HepG2 (cell line): ENCODE results near the gene ZNF584. TPM values are rescaled to one million over a fixed set of nuclear protein-coding genes. Genes with fewer than 3 reads are reported as not detected.

ENCODE experiments used
- CEBPG ChIP-seq: IDR thresholded peaks from 2 replicates; pipeline ENCODE4 v1.6.1; 2016
- FIP1L1 ChIP-seq: fragments of 200-400 bp; formaldehyde crosslinking; IDR thresholded peaks from 2 replicates; pipeline ENCODE4 v1.6.1; 2018; ENCODE audit warnings: low read depth, mild to moderate bottlenecking, low read length, moderate library complexity, borderline replicate concordance; ENCODE audit not compliant: insufficient read depth
- FOXO4 ChIP-seq: sonication (generic); formaldehyde crosslinking; conservative IDR thresholded peaks from 2 replicates; pipeline ENCODE4 v1.8.1; 2023; ENCODE audit warnings: missing genetic modification reagents
- GTF2F1 ChIP-seq: fragments of 150-350 bp; IDR thresholded peaks from 2 replicates; pipeline ENCODE4 v1.6.1; 2014; ENCODE audit warnings: low read length
- KLF11 ChIP-seq: IDR thresholded peaks from 2 replicates; pipeline ENCODE4 v1.6.1; 2016; ENCODE audit warnings: missing compliant biosample characterization
- LBX2 ChIP-seq: sonication (generic); formaldehyde crosslinking; IDR thresholded peaks from 2 replicates; pipeline ENCODE4 v1.5.0; 2020; ENCODE audit warnings: missing genetic modification reagents, mild to moderate bottlenecking, borderline replicate concordance
- MED8 ChIP-seq: sonication (generic); formaldehyde crosslinking; IDR thresholded peaks from 2 replicates; pipeline ENCODE4 v1.8.1; 2023; ENCODE audit warnings: mild to moderate bottlenecking, missing genetic modification reagents; ENCODE audit not compliant: insufficient replicate concordance
- NCOA1 ChIP-seq: sonication (generic); formaldehyde crosslinking; IDR thresholded peaks from 2 replicates; pipeline ENCODE4 v1.9.0; 2021; ENCODE audit warnings: missing genetic modification reagents
- PCBP1 ChIP-seq: fragments of 200-400 bp; formaldehyde crosslinking; IDR thresholded peaks from 2 replicates; pipeline ENCODE4 v1.6.1; 2017; ENCODE audit warnings: mild to moderate bottlenecking, low read depth, low read length, borderline replicate concordance
- REST ChIP-seq, 2 experiments: IDR thresholded peaks; 2 replicates each; pipeline ENCODE4 v1.6.1; 2011 to 2012; ENCODE audit warnings: low read length in 2 of 2, borderline replicate concordance in 1 of 2, low read depth in 1 of 2, mild to moderate bottlenecking in 1 of 2, moderate library complexity in 1 of 2
- SETDB1 ChIP-seq: sonication (generic); formaldehyde crosslinking; IDR thresholded peaks from 2 replicates; pipeline ENCODE4 v1.5.1; 2020; ENCODE audit warnings: missing genetic modification reagents, mild to moderate bottlenecking, borderline replicate concordance
- WIZ ChIP-seq: sonication (generic); formaldehyde crosslinking; IDR thresholded peaks from 2 replicates; pipeline ENCODE4 v1.5.1; 2020; ENCODE audit warnings: mild to moderate bottlenecking, missing genetic modification reagents
- ZFP90 ChIP-seq: sonication (generic); formaldehyde crosslinking; IDR thresholded peaks from 2 replicates; pipeline ENCODE4 v1.8.0; 2022; ENCODE audit warnings: missing genetic modification reagents, mild to moderate bottlenecking, inconsistent platforms, borderline replicate concordance
- ZNF24 ChIP-seq: fragments of 450-650 bp; IDR thresholded peaks from 2 replicates; pipeline ENCODE4 v1.6.1; 2017; ENCODE audit warnings: antibody characterized with exemption, mild to moderate bottlenecking
- ZNF333 ChIP-seq: sonication (generic); formaldehyde crosslinking; IDR thresholded peaks from 2 replicates; pipeline ENCODE4 v1.4.0; 2020; ENCODE audit warnings: mild to moderate bottlenecking, missing genetic modification reagents, borderline replicate concordance
- ZNF414 ChIP-seq: sonication (generic); formaldehyde crosslinking; IDR thresholded peaks from 2 replicates; pipeline ENCODE4 v1.5.0; 2020; ENCODE audit warnings: missing genetic modification reagents
- ZNF441 ChIP-seq: sonication (generic); formaldehyde crosslinking; IDR thresholded peaks from 2 replicates; pipeline ENCODE4 v1.7.0; 2021; ENCODE audit warnings: missing genetic modification reagents, borderline replicate concordance
- ZNF484 ChIP-seq: sonication (generic); formaldehyde crosslinking; IDR thresholded peaks from 2 replicates; pipeline ENCODE4 v1.5.1; 2020; ENCODE audit warnings: mild to moderate bottlenecking, low read depth, missing genetic modification reagents, borderline replicate concordance
- ZNF629 ChIP-seq: sonication (generic); formaldehyde crosslinking; conservative IDR thresholded peaks from 2 replicates; pipeline ENCODE4 v1.5.0; 2020; ENCODE audit warnings: missing genetic modification reagents
- ZSCAN21 ChIP-seq: sonication (generic); formaldehyde crosslinking; IDR thresholded peaks from 2 replicates; pipeline ENCODE4 v1.8.0; 2022; ENCODE audit warnings: mild to moderate bottlenecking, missing genetic modification reagents, moderate library complexity, borderline replicate concordance
- polyA plus RNA-seq, 8 experiments: library from polyadenylated mRNA; depleted of rRNA in 3 of 8; stranded (reverse) in 7 of 8; unstranded in 1 of 8; fragments of >200 nt; fragmentation: Illumina TruSeq in 4 of 8; extraction: Trizol in 4 of 8; gene quantifications; 2 replicates each; pipeline versions ENCODE4 v1.2.1 to v1.2.3, GENCODE V29; 2011 to 2016; ENCODE audit warnings: low read depth in 4 of 8, missing spikeins in 1 of 8, mixed read lengths in 1 of 8; ENCODE audit not compliant: insufficient read depth in 1 of 8
- total RNA-seq, 5 experiments: library from RNA; depleted of rRNA; stranded (reverse); fragments of >200 nt; fragmentation: Illumina TruSeq; extraction: Trizol; gene quantifications; 2 replicates each; pipeline ENCODE4 v1.2.3, GENCODE V29; 2016; ENCODE audit warnings: low read depth in 1 of 5

ZNF584 gene
- total and polyA plus RNA-seq, 2 of the 13 experiments (the other 11 are each of a cell fraction or from before 2014, with no cell fraction given): 2.4 to 7.0 TPM

GRCh38 chr19:58408152-58409009 lies at the start of gene ZNF584 (continued):
- no peak for TF ChIP-seq FOXO4
- peak; percentile 28; the same call in 1 of the 2 replicates for TF ChIP-seq ZSCAN21
- TF ChIP-seq GTF2F1: no peak
- TF ChIP-seq ZNF333 (CRISPR knock-in tag): peak; percentile 77; the same call in 1 of the 2 replicates
- TF ChIP-seq ZNF441: peak; percentile 30; the same call in 1 of the 2 replicates
- no peak for TF ChIP-seq PCBP1
- TF ChIP-seq SETDB1: no peak
- no peak for TF ChIP-seq MED8 (CRISPR knock-in tag)
- TF ChIP-seq ZFP90: no peak
- TF ChIP-seq ZNF484: no peak
- no peak for TF ChIP-seq ZNF24
- TF ChIP-seq ZNF414: 0 out of 2 replicates have a peak, but pooled peaks have one; percentile 12
- no peak for TF ChIP-seq ZNF629 (CRISPR knock-in tag)
- no peak; the same call in 1 of the 2 replicates for TF ChIP-seq LBX2
- TF ChIP-seq REST (IDR thresholded peaks at IDR 0.05; ENCODE audit: borderline replicate concordance in 1 of 2, low read depth in 1 of 2, low read length in 2 of 2): 0 out of 4 replicates have a peak, but pooled peaks of 1 of the 2 experiments have one; percentile 32
- no peak for TF ChIP-seq KLF11 (CRISPR knock-in tag)
- TF ChIP-seq FIP1L1: no peak
- no peak for TF ChIP-seq CEBPG
- no peak for TF ChIP-seq NCOA1 (CRISPR knock-in tag)
- peak; percentile 76; the same call in 1 of the 2 replicates for TF ChIP-seq WIZ
